DOHH2 (cell line): ENCODE data around the gene MOXD1.

ENCODE experiments used
- EZH2phosphoT487 ChIP-seq: fragments of 200-600 bp; sonication (generic); IDR thresholded peaks from 2 replicates; pipeline ENCODE4 v1.6.1; 2017; ENCODE audit warnings: borderline replicate concordance, mild to moderate bottlenecking, antibody characterized with exemption, low read length, moderate library complexity, mixed read lengths
- TF ChIP-seq, protein P1 (sequence below): fragments of 200-600 bp; sonication (generic); IDR thresholded peaks from one replicate; pipeline ENCODE4 v1.5.1; 2014; ENCODE audit warnings: antibody characterized with exemption, mild to moderate bottlenecking, low read depth, low read length; ENCODE audit not compliant: poor library complexity, severe bottlenecking

DNA sequence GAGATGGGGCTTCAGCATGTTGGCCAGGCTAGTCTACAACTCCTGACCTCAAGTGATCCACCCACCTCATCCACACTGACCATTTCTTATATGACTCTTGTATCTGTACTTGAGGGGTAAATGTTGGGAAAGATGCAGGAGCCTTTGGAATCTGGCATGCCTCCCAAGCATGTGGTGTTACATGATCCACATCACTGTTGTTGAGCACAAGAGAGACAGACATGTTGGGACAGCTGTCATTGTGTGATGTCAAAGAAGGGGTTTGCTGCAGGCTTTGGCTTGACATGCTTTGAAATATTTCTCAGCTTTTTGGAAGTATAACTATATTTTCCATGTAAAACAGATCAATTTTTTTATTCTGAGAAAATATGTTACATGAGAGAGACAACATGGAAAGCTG, 139.9 kb downstream of the MOXD1 start:
- TF ChIP-seq, protein P1, sequence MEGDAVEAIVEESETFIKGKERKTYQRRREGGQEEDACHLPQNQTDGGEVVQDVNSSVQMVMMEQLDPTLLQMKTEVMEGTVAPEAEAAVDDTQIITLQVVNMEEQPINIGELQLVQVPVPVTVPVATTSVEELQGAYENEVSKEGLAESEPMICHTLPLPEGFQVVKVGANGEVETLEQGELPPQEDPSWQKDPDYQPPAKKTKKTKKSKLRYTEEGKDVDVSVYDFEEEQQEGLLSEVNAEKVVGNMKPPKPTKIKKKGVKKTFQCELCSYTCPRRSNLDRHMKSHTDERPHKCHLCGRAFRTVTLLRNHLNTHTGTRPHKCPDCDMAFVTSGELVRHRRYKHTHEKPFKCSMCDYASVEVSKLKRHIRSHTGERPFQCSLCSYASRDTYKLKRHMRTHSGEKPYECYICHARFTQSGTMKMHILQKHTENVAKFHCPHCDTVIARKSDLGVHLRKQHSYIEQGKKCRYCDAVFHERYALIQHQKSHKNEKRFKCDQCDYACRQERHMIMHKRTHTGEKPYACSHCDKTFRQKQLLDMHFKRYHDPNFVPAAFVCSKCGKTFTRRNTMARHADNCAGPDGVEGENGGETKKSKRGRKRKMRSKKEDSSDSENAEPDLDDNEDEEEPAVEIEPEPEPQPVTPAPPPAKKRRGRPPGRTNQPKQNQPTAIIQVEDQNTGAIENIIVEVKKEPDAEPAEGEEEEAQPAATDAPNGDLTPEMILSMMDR = no peak
- TF ChIP-seq EZH2phosphoT487 = no peak
